Measurements from ENCODE around the gene UNC5A. TPM values are rescaled to one million over a fixed set of nuclear protein-coding genes. Genes with fewer than 3 reads are reported as not detected.

UNC5A gene
- total RNA-seq, 4 donors from 2014 or later = not detected

- Histone ChIP-seq H3K4me1 (no peaks in the 10 kb centered on the region), H3K4me3 (no peak overlapping the region), H3K27ac (no peak overlapping the region), H3K9me3 (no peaks in the 10 kb centered on the region), H3K27me3 (no peaks in the 10 kb centered on the region), H3K36me3 (no peaks in the 10 kb centered on the region)
- WGBS = 74% methylated on average over 9 of the region's 9 CpGs
- TF ChIP-seq POLR2AphosphoS5 (IDR thresholded peaks at IDR 0.05) = no peak
- TF ChIP-seq POLR2A (IDR thresholded peaks at IDR 0.05) = no peak
- TF ChIP-seq EP300 (IDR thresholded peaks at IDR 0.05) = no peak
- TF ChIP-seq CTCF (IDR thresholded peaks at IDR 0.05) = no peak
- DNase-seq (ENCODE audit: low spot score in 2 of 2) = no peak
These were observed 81.1 kb downstream of the UNC5A start for GRCh38 chr5:176891331-176891958.

DNA sequence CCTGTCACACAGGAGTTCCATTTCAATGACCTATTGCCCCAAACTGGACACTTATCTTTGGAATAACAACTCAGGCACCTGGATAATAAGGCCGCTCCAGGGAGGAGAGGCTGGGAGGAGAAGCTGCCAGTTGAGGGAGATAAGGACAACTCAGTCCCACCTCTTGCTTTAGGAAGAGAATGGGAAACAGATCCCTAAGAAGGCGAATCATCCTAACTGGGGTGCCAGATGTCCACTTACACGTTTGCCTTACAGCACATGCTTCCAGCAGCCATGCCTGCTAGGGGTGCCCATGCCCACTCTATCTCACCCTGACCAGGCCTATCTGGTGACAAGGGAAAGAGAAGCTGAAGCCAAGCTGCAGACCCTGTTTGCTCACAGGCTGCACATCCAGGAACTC, 82.3 kb downstream of the UNC5A start:
- Histone ChIP-seq H3K9me3 (no peaks in the 10 kb centered on the region), H3K4me3 (no peak overlapping the region), H3K27me3 (no peaks in the 10 kb centered on the region), H3K27ac (no peak overlapping the region), H3K4me1 (no peaks in the 10 kb centered on the region), H3K36me3 (no peaks in the 10 kb centered on the region)
- TF ChIP-seq EP300 (IDR thresholded peaks at IDR 0.05) (no peak), POLR2A (IDR thresholded peaks at IDR 0.05) (no peak), CTCF (IDR thresholded peaks at IDR 0.05) (no peak), POLR2AphosphoS5 (IDR thresholded peaks at IDR 0.05) (no peak)
- no peak for DNase-seq (ENCODE audit: low spot score in 2 of 2)
- WGBS = 57% methylated on average over 3 of the region's 3 CpGs

GRCh38 chr5:176894298-176894697, 83.9 kb downstream of the UNC5A start:
- 82% methylated on average over 6 of the region's 6 CpGs for WGBS
- no peaks in the 10 kb centered on the region for H3K36me3 ChIP-seq
- no peaks in the 10 kb centered on the region for H3K9me3 ChIP-seq
- TF ChIP-seq POLR2AphosphoS5 (IDR thresholded peaks at IDR 0.05) (no peak), CTCF (IDR thresholded peaks at IDR 0.05) (no peak), EP300 (IDR thresholded peaks at IDR 0.05) (no peak), POLR2A (IDR thresholded peaks at IDR 0.05) (no peak)
- no peak overlapping the region for H3K4me3 ChIP-seq
- H3K27ac ChIP-seq = no peak overlapping the region
- H3K27me3 ChIP-seq = no peaks in the 10 kb centered on the region
- no peak for DNase-seq (ENCODE audit: low spot score in 2 of 2)
- no peaks in the 10 kb centered on the region for H3K4me1 ChIP-seq

- no peak for DNase-seq (ENCODE audit: low spot score in 2 of 2)
- TF ChIP-seq CTCF (IDR thresholded peaks at IDR 0.05) = no peak
- TF ChIP-seq POLR2A (IDR thresholded peaks at IDR 0.05) = no peak
- TF ChIP-seq POLR2AphosphoS5 (IDR thresholded peaks at IDR 0.05) = no peak
- no peak for TF ChIP-seq EP300 (IDR thresholded peaks at IDR 0.05)
- Histone ChIP-seq H3K4me3 (no peak overlapping the region), H3K27ac (no peak overlapping the region), H3K27me3 (no peaks in the 10 kb centered on the region), H3K9me3 (no peaks in the 10 kb centered on the region), H3K4me1 (no peaks in the 10 kb centered on the region), H3K36me3 (no peaks in the 10 kb centered on the region)
- WGBS = 84% methylated on average over 3 of the region's 4 CpGs
These were observed 85.5 kb downstream of the UNC5A start for GRCh38 chr5:176895831-176896230.

DNA sequence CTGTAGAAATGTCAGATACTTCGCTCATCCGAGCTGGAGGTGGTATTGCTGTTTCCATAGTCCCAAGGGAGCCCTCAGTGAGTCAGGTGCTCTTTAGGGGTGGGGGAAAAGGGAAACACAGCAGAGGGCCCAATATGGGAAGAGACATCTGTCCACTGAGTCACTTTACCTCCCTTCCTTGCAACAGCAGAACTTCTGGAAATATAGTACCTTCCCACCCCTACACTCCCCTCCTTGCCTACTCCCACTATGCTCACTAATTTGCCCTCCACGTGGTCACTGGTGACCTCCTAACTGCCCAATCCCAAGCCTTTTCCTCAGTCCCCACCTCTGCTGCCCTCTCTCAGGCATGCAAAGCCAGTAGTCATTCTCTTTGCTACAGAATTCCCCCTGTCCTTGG, 86.9 kb downstream of the UNC5A start:
- DNase-seq (ENCODE audit: low spot score in 2 of 2) = no peak
- no peak overlapping the region for H3K4me3 ChIP-seq

More for the DNA sequence above, 86.9 kb downstream of the UNC5A start:
- Histone ChIP-seq H3K27ac (no peak overlapping the region), H3K9me3 (no peaks in the 10 kb centered on the region), H3K27me3 (no peaks in the 10 kb centered on the region), H3K4me1 (no peaks in the 10 kb centered on the region), H3K36me3 (peaks cover 1% of the 10 kb centered on the region)
- WGBS = 57% methylated on average over 3 of the region's 3 CpGs
- TF ChIP-seq POLR2A (IDR thresholded peaks at IDR 0.05) = no peak
- no peak for TF ChIP-seq POLR2AphosphoS5 (IDR thresholded peaks at IDR 0.05)
- TF ChIP-seq EP300 (IDR thresholded peaks at IDR 0.05) = no peak
- TF ChIP-seq CTCF (IDR thresholded peaks at IDR 0.05) = no peak
